ENCODE results near the gene MYO1D.
A peak's percentile ranks its signal among the peaks of the same experiment; 100 is the strongest.

The MYO1D gene

DNA sequence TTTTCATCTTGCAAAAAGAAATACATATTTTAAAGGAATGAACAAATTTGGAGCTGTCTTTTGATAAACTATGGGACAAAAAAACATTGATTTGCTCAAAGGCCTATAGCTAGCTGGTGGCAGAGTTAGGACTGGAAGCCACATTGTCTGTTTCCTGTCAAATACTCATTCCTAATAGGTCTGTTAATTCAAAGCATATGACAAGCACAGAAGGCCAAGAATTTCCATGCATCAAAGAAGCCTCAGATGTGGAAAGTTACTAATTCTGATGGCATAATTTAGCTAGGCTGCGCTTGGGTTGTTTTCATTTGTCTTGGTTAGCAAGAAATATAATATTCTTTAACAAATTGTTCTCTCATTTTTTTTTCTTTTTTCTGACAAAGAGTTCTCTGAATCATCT lies 292.1 kb downstream of the MYO1D start:
- no peak overlapping the region for H3K4me3 ChIP-seq (replicated peaks; ENCODE audit: low read depth, low read length)
- DNase-seq (ENCODE audit: extremely low read depth, low read depth) = peak; percentile 53
- TF ChIP-seq CTCF (IDR thresholded peaks at IDR 0.05; ENCODE audit: low read depth, low read length, missing control alignments) = no peak

DNA sequence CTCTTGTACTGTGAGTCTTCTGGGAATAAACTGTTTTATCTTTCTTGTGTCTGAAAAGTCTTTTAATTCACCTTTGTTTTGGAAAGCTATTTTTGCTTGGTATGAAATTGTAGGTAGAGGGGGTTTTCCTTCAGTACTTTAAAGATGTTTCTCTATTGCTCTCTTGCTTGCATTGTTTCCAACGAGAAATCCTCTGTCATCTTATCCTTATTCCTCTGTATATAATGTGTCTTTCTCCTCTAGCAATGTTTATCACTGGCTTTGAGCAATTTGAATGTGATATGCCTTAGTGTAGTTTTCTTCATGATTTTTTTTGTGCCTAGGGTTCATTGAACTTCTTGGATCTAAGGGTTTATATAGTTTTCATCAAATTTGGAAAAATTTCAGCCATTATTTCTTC lies 293.9 kb downstream of the MYO1D start:
- TF ChIP-seq CTCF (IDR thresholded peaks at IDR 0.05; ENCODE audit: low read depth, low read length, missing control alignments) = no peak
- H3K4me3 ChIP-seq (replicated peaks; ENCODE audit: low read depth, low read length) = no peak overlapping the region
- no peak for DNase-seq (ENCODE audit: extremely low read depth, low read depth)

DNA sequence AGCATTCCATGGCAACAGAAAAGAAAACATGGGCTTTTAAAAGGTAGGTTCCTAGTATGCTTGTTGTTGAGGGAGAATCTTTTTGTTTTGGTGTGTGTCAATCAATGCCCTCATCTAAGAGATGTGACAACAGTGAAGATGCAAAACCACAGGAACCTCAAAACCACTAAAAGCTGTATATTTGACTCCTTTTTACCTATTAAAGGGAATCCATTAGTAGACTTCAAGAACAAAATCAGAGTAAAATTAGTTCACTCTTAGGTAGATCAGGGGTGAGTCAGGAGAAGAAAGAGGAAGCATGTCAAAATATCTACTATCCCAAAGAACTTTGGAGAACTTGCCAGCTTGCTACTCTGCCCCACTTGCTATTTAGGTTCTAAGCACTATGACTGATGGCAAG lies 301.1 kb downstream of the MYO1D start:
- no peak for DNase-seq (ENCODE audit: extremely low read depth, low read depth)
- no peak for TF ChIP-seq CTCF (IDR thresholded peaks at IDR 0.05; ENCODE audit: low read depth, low read length, missing control alignments)
- no peak overlapping the region for H3K4me3 ChIP-seq (replicated peaks; ENCODE audit: low read depth, low read length)

DNA sequence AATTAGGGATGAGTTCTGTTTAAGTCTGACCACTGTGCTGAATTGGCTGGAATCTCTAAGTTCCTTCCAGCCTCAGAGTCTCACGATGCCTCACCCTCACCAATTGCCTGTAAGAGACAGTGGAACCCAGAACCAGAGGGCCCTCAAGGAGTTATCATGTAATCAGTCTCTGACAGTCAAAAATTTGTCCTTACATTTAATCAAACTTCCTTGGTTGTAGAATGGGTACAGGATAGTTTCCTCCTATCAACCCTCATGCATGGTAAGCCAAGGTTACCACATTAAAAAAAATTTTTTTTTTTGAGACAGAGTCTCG lies 306.9 kb downstream of the MYO1D start:
- no peak for TF ChIP-seq CTCF (IDR thresholded peaks at IDR 0.05; ENCODE audit: low read depth, low read length, missing control alignments)
- H3K4me3 ChIP-seq (replicated peaks; ENCODE audit: low read depth, low read length) = no peak overlapping the region
- DNase-seq (ENCODE audit: extremely low read depth, low read depth) = no peak

DNA sequence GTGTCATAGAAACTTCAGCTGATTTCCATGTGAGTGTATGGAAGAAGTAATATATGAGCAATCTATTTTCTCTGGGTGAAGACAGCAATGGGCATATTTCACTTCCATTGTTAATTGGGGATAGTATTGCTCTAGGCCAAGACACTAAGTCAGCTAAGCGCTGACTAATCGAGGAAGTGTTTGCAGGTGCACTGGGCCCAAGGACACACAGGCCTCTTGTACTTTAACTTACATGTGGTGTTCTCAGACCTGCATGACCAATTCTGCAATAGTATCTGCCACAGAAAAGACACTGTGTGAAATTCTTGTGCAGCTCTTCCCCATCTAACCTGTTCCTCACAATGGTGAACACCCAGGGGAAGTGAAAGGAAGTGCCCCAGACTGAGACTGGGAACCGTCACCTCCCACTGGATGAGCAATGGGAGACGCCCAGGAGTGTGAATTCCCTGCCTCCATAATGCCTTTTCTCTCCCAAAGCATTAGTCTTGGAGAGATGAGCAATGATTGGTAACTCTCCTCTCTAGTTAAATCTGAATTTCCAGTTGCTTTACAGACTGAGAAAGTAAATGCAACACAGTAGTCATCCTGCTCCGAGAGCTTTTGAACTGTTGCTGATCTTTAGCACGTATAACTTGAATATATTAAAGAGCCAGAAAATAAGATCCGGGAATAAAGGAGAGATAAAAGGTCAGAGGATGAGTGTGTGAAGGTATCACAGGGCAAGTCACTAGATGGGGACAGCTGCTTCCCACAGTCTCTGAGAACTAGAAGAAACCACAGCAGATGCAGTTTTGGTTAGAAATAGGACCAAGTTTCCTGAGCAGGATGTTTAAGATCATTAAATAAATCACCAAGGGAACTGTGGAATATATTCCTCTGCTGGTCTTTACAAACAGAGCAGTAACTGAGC lies 307.5 kb downstream of the MYO1D start:
- no peak for TF ChIP-seq CTCF (IDR thresholded peaks at IDR 0.05; ENCODE audit: low read depth, low read length, missing control alignments)
- DNase-seq (ENCODE audit: extremely low read depth, low read depth) = no peak
- H3K4me3 ChIP-seq (replicated peaks; ENCODE audit: low read depth, low read length) = no peak overlapping the region

- no peak overlapping the region for H3K4me3 ChIP-seq (replicated peaks; ENCODE audit: low read depth, low read length)
- DNase-seq (ENCODE audit: extremely low read depth, low read depth) = no peak
- no peak for TF ChIP-seq CTCF (IDR thresholded peaks at IDR 0.05; ENCODE audit: low read depth, low read length, missing control alignments)
Observed at GRCh38 chr17:32568705-32569104, 308.2 kb downstream of the MYO1D start.

DNA sequence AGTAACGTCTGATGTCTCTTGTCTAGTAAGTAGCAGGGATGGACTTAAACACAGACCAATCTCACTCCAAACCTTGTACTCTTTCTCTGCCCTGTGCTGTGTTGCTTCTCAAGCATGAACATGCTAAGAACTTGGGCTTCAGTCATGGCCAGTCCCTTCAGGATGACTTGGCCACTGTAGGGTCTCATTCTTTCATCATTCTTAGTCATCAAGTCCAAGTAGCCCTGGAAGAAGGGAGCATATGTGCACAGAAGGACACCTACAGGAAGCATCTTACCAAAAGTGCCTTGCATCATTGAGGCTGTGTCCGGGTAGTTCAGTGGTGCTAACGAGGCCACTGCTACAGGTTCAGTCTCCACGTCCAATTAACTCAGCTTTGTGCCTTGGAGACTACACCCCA lies 309.4 kb downstream of the MYO1D start:
- no peak overlapping the region for H3K4me3 ChIP-seq (replicated peaks; ENCODE audit: low read depth, low read length)
- TF ChIP-seq CTCF (IDR thresholded peaks at IDR 0.05; ENCODE audit: low read depth, low read length, missing control alignments) = no peak
- no peak for DNase-seq (ENCODE audit: extremely low read depth, low read depth)
